GM19455 (cell line): ENCODE data around the gene WASHC2A.
"Not testable (repeated sequence)": the region's sequence is repeated elsewhere in the genome, so short reads cannot be mapped to it uniquely, and the experiment has no call there.

ENCODE experiments used
- ATAC-seq: cut with Tn5 transposase; IDR thresholded peaks from one replicate; pipeline ENCODE4 v1.9.1; 2021; ENCODE audit not compliant: unreplicated experiment

The WASHC2A gene

GRCh38 chr10:50067546-50068351, at the start of gene WASHC2A:
Gene WASHC2A (plus strand): TSS chr10:50067954. CDS start chr10:50068006, 52 bp downstream.
- peak; percentile 95 for ATAC-seq

GRCh38 chr10:50019279-50019678, 48.5 kb upstream of the WASHC2A start:
- ATAC-seq = not testable (repeated sequence)

- ATAC-seq = not testable (repeated sequence)
Measured at GRCh38 chr10:50020451-50021024, 47.2 kb upstream of the WASHC2A start.

GRCh38 chr10:50021646-50022045, 46.1 kb upstream of the WASHC2A start:
- no peak for ATAC-seq

- ATAC-seq = not testable (repeated sequence)
Measured at GRCh38 chr10:50024716-50025383, 42.9 kb upstream of the WASHC2A start.

- ATAC-seq = no peak
Measured at GRCh38 chr10:50025627-50026026, 42.1 kb upstream of the WASHC2A start.

- no peak for ATAC-seq
Measured at GRCh38 chr10:50027195-50027594, 40.6 kb upstream of the WASHC2A start.

- no peak for ATAC-seq
Measured at GRCh38 chr10:50033481-50033880, 34.3 kb upstream of the WASHC2A start.

- ATAC-seq = not testable (repeated sequence)
Measured at GRCh38 chr10:50035337-50035736, 32.4 kb upstream of the WASHC2A start.

- ATAC-seq = no peak
Measured at GRCh38 chr10:50044941-50045664, 22.7 kb upstream of the WASHC2A start.

GRCh38 chr10:50046457-50046856, 21.3 kb upstream of the WASHC2A start:
- not testable (repeated sequence) for ATAC-seq

GRCh38 chr10:50047594-50047993, 20.2 kb upstream of the WASHC2A start:
- ATAC-seq = not testable (repeated sequence)

- ATAC-seq = peak; percentile 66
Measured at GRCh38 chr10:50051995-50052660, 15.6 kb upstream of the WASHC2A start.

- ATAC-seq = not testable (repeated sequence)
Measured at GRCh38 chr10:50052778-50053376, 14.9 kb upstream of the WASHC2A start.

- ATAC-seq = not testable (repeated sequence)
Measured at GRCh38 chr10:50055494-50056292, 12.1 kb upstream of the WASHC2A start.

GRCh38 chr10:50056654-50057053, 11.1 kb upstream of the WASHC2A start:
- ATAC-seq = not testable (repeated sequence)

- ATAC-seq = not testable (repeated sequence)
Measured at GRCh38 chr10:50058727-50059126, 9.0 kb upstream of the WASHC2A start.

GRCh38 chr10:50059946-50060345, 7.8 kb upstream of the WASHC2A start:
- not testable (repeated sequence) for ATAC-seq

GRCh38 chr10:50061548-50061947, 6.2 kb upstream of the WASHC2A start:
- not testable (repeated sequence) for ATAC-seq
